Activated T-cell treated with anti-CD3 and anti-CD28 coated beads for 48 hours (primary cell): ENCODE results near the gene ZNF134.

Source experiments
- DNase-seq: peaks from one replicate; pipeline ENCODE4 v3.0.0-alpha.2; 2020; ENCODE audit warnings: low read depth

ZNF134 gene

GRCh38 chr19:57613941-57614743 is at the start of gene ZNF134:
Gene ZNF134, plus strand, starts transcription at chr19:57614242. Its CDS starts 5,227 bp downstream, at chr19:57619469.
- DNase-seq, result peak; percentile 86

DNA sequence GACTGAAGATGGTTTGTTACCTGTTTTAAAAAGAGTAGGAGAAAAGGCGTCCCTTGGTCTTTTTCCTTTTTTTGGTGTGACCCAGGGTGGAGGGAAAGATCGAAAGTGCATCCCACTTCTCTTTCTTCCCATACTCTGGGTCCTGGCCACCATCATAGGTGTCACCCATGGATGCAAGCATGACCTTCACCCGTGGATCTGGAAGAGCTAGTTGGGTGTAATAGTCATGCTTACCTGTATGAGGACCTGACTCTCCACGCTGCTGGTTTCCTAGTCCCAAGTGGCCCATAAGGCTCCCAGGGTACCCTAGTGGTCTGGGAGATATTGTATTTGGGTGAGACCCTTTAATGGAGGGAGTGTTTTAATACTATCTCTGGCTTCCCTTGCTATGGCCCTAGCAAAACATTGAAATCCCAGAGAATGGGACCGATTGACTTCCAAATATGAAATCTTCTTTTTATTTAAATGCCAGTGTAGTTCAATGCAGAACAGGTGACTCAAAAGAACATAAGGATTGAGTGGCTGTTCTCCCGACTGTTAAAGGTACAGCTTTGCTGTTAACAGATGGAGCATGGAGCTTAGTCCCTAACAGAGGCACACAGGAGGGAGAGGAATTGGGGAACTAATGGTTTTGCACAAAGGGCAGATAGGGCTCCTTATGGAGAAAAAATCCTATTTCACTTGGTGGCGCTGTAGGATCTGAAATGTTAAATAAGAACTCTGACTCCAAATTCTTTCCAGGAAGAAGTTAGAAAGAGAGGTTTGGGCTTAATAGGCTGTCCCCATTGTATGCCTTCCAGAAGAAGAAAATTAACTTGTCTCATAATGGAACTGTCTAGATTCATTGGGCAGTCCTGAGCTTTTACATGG is 47.4 kb upstream of the ZNF134 start:
- no peak for DNase-seq

- no peak for DNase-seq
These were observed 43.3 kb upstream of the ZNF134 start for GRCh38 chr19:57570707-57571106.

- no peak for DNase-seq
These were observed 41.6 kb upstream of the ZNF134 start for GRCh38 chr19:57572415-57572947.

DNA sequence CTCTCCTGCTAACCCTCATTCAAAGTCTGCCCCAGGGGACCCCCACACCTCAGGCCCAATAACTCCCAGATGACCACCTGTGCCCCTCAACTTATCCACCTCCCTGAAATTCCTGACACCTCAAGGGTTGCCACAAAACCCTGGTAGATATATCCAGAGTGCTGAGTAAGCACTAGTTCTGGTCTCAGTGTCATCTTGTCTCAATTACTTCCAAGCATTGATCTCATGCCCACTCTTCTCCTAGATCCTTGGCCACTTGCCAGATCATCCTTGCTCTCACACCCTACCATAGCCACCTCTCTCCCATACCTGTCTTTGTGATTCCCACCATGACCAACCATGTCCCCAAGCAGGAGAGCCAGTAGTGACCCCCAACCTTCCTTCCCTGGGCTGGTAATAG is 37.4 kb upstream of the ZNF134 start:
- no peak for DNase-seq

GRCh38 chr19:57578487-57579205 is 35.4 kb upstream of the ZNF134 start, which contains the start of gene ZNF416:
Gene ZNF416, minus strand, starts transcription at chr19:57578911. Its CDS starts 207 bp downstream, at chr19:57578704.
- peak; percentile 89 for DNase-seq

DNA sequence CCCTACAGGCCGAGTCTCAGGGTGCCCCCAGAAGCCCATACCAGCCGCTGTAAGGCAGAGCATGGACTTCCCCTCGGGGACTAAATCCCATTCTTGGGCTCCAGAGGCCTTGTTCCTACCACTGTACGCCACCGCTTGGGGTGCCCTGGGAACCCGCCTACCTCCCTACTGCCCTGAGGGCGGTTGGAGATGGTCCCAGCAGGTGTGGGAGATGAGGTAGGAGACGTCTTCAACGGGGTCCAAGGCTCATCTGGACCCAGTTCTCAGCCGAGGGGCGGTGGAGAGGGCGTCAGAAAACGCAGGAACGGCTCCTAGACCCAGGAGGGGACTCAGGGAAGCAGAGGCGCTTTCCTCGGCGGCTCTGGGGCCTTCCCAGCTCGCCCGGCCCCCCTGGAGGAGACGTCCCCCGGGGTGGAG is 30.9 kb upstream of the ZNF134 start:
- DNase-seq, result no peak

GRCh38 chr19:57583521-57584416 is 30.3 kb upstream of the ZNF134 start, which contains the start of gene ZIK1:
Gene ZIK1, plus strand, starts transcription at chr19:57584145. Its CDS starts 212 bp downstream, at chr19:57584357.
- peak; percentile 71 for DNase-seq

DNA sequence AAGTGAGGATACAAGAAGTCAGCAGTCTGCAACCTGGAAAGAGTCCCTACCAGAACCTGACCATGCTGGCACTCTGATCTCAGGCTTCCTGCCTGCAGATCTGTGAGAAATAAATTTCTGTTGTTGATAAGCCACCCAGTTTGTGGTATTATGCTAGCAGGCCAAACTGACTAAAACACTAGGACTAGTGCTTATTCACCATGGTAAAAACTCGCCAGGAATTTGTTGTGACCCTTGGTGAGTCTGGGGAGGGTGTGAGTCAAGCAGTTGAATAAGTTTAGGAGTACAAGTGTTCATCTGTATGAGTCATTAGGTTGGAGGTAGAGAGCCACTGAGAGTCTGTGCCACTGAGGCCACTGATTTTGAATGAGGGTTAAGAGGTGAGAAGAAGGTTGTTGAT is 26.5 kb upstream of the ZNF134 start:
- no peak for DNase-seq

DNA sequence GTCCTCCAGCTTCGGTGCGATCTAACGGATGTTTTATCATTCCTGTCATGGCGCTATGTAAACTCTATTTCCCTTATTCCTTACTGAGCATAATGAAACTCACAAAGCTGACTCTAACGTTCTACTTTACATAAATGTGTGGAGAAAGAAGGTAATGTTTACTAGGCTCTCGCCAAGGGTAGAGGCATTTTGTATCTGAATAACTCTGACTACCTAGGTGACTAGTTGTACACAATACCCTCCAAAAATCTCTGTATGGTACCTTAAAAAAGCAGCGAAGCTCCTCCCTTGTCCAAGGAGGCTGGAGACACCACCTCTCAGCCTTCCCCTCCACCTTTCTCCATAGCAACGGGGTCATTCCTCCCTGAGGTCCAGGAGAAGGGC is 14.7 kb upstream of the ZNF134 start:
- DNase-seq, result no peak

- peak; percentile 84 for DNase-seq
These were observed 14.2 kb upstream of the ZNF134 start, which contains the start of gene ZNF530 for GRCh38 chr19:57599761-57600383. Gene ZNF530, plus strand, starts transcription at chr19:57599885. Its CDS starts 4,461 bp downstream, at chr19:57604346.

DNA sequence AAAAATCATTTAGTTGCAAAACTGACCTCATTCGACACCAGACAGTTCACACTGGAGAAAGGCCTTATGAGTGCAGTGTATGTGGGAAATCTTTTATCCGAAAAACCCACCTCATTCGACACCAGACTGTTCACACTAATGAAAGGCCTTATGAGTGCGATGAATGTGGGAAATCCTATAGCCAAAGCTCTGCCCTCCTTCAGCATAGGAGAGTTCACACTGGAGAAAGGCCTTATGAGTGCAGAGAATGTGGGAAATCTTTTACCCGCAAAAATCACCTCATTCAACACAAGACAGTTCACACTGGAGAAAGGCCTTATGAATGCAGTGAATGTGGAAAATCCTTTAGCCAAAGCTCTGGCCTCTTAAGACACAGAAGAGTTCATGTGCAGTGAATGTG is 7.1 kb upstream of the ZNF134 start:
- DNase-seq, result no peak

GRCh38 chr19:57611113-57611512 is 2.9 kb upstream of the ZNF134 start:
- DNase-seq, result no peak

- no peak for DNase-seq
These were observed 1.3 kb downstream of the ZNF134 start for GRCh38 chr19:57615346-57615745.

GRCh38 chr19:57620673-57621348 is 6.8 kb downstream of the ZNF134 start:
- no peak for DNase-seq

GRCh38 chr19:57623091-57623490 is 9.0 kb downstream of the ZNF134 start:
- no peak for DNase-seq

DNA sequence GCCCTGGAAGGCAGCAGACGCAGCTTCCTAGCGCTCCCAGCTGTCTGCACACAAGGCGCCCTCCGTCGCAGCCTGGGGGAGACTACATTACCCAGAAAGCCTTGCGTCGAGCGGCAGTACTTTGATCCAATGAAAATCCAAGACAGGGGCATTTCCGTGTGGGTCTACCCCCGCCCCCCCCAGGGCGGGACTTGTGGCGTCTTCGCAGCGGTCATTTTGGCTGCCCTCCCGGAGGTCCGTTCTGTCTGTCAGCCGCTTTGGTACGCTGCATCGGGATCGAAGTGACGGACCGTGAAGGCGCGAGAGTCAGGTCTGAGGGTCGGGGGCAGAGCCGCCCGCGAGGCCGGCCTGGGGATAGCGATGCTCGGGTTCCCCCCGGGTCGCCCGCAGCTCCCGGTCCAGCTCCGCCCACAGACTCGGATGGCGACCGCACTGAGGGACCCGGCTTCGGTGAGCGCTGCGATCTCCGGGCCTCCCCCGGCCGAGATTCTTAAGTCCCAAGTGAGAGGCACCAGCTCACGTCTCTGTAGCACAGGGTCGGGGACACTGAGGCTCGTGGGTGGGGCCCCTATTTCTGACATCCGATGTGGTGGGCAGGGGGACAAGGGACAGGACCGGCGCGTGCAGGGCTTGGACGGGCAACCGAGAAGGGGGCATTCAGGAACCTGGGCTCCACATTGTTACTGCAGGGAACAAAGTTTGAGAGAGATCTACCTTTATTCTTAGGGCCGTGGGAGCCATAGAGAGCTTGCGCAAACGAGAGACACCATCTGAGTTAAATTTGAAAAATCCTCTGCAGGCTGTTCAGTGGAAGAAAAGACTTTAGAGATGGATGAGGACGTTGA is 19.2 kb downstream of the ZNF134 start, which contains the start of gene ZNF211:
Gene ZNF211 (plus strand): TSS at position 182 of the 845 bp plus-strand sequence. CDS start 179 bp downstream, at position 361.
- peak; percentile 80 for DNase-seq

DNA sequence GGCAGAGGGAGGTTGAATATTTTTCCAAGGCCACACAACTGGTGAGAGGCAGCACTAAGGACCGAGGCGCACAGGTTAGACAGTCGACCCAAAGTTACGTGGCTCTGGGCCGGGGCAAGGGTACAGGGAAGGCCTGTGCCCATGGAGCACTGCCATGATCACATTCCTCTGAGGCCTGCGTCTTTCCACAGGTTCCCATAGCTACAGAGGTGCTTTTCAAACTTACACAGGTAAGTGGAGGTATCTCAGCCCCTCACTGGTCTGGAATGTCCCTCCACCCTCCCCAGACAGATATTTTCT is 19.7 kb downstream of the ZNF134 start:
- no peak for DNase-seq

- no peak for DNase-seq
These were observed 23.3 kb downstream of the ZNF134 start for GRCh38 chr19:57637379-57637778.
